ENCODE results near the gene CCDC17. TPM values are rescaled to one million over a fixed set of nuclear protein-coding genes. Genes with fewer than 3 reads are reported as not detected.
A peak's percentile ranks its signal among the peaks of the same experiment; 100 is the strongest.

CCDC17 gene
- total RNA-seq, 1 experiment from 2014 or later = 1.9 TPM

DNA sequence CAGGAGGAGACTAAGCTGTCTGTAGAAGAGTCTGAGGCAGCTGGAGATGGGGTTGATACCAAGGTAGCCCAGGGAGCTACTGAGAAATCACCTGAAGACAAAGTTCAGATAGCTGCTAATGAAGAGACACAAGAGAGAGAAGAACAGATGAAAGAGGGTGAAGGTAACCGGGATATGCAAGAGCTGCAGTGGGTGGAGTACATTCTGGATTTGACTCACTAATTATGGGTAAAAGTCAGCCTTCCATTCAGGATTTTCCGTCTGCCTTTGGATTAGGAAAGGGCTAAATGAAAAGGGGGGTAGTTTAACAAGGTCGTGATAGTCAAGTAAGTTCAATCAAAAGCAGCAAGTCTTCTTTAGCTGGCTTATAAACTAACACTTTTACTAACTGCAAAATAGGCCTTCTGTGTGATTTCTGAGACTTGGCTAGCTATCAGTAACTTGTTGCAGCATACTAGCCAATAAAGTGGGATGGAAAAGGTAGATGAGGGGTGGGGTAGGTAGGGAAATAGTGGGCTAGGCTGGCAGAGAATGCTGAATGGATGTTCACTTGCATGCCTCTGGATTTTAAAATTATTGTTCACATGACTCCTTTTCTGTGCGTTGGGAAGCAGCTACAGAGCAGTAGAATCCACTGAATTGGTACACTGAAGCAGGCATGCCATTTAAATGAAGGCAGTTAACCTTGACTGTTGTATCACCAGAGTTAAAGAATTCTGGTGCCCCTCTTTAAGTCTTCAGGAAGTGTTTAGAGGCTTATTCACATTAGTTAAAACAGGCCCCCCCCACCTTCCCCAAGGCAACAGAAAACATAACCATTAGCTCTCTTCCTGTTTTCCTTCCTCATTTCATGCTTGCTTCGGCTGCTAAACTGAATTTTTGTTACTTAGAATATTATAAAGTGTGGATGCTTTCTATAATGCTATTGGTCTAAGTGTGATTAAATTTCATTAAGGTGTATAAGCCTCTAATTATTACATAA is 15.4 kb downstream of the CCDC17 start:
- Mint-ChIP-seq H3K27ac (peak overlapping the region in 1 of 3 experiments; percentile 60; a peak in 2 of 7 replicates), H3K4me3 (no peak overlapping the region), H3K27me3 (ENCODE audit: low read depth) (no peaks in the 10 kb centered on the region), H3K4me1 (no peaks in the 10 kb centered on the region), H3K9me3 (no peaks in the 10 kb centered on the region), H3K36me3 (ENCODE audit: insufficient read depth in 1 of 3, low read depth in 3 of 3) (peaks cover 61 to 92% (median 87%) of the 10 kb centered on the region in 3 experiments)
- peaks cover 3% of the 10 kb centered on the region; the same call in 1 of the 2 replicates for H3K79me2 ChIP-seq (ENCODE audit: insufficient read depth, low read length)
- peaks cover 7% of the 10 kb centered on the region for H3K79me1 ChIP-seq (ENCODE audit: insufficient read depth, low read depth, low read length, poor library complexity, severe bottlenecking)
- H2AK5ac ChIP-seq (ENCODE audit: insufficient read length, low read length) = no peak overlapping the region
- no peak overlapping the region for H3K23ac ChIP-seq (ENCODE audit: insufficient read length, low read depth, low read length)
- H3K4me1 ChIP-seq (ENCODE audit: insufficient read depth, low read length) = no peaks in the 10 kb centered on the region
- H4K20me1 ChIP-seq (ENCODE audit: control insufficient read depth, insufficient read depth, insufficient read length) = no peaks in the 10 kb centered on the region
- H2BK20ac ChIP-seq (ENCODE audit: low read depth, low read length, poor library complexity, severe bottlenecking) = no peak overlapping the region
- H3K9ac ChIP-seq (ENCODE audit: extremely low read depth, insufficient read length, low read length) = no peak overlapping the region
- no peak for DNase-seq
- no peak overlapping the region for H3T11ph ChIP-seq (ENCODE audit: low read length)
- H3K23me2 ChIP-seq (ENCODE audit: insufficient read length, low read depth, low read length, poor library complexity, severe bottlenecking) = no peaks in the 10 kb centered on the region
- no peak overlapping the region for H3K27ac ChIP-seq (ENCODE audit: insufficient read length, low read depth, low read length)
- H3K4ac ChIP-seq (ENCODE audit: low read depth, low read length) = no peak overlapping the region
- H3K14ac ChIP-seq (ENCODE audit: insufficient read depth, low read length) = no peak overlapping the region
- H2BK5ac ChIP-seq (ENCODE audit: insufficient read length, low read length) = no peak overlapping the region
- H4K5ac ChIP-seq (ENCODE audit: insufficient read length, low read depth, low read length) = no peak overlapping the region
- no peak overlapping the region for H2BK12ac ChIP-seq (ENCODE audit: insufficient read length, low read depth, low read length)
- H3K27me3 ChIP-seq (ENCODE audit: insufficient read depth, low read length) = no peaks in the 10 kb centered on the region
- H2AFZ ChIP-seq (ENCODE audit: low read length) = no peak overlapping the region
- no peak overlapping the region for H3K56ac ChIP-seq (ENCODE audit: insufficient read length, low read depth, low read length)
- H3K18ac ChIP-seq (ENCODE audit: insufficient read length, low read depth, low read length) = no peak overlapping the region
- TF ChIP-seq CTCF (conservative IDR thresholded peaks at IDR 0.05) = no peak
- no peaks in the 10 kb centered on the region for H3K9me3 ChIP-seq (ENCODE audit: control insufficient read depth, low read depth, low read length)
- H3K4me2 ChIP-seq (ENCODE audit: insufficient read depth, insufficient read length, low read length) = no peak overlapping the region
- no peak overlapping the region for H4K8ac ChIP-seq (replicated peaks; ENCODE audit: insufficient read length, low read depth, low read length)
- H2BK15ac ChIP-seq (ENCODE audit: low read depth, low read length) = no peak overlapping the region
- no peak overlapping the region for H2BK120ac ChIP-seq (ENCODE audit: low read depth, low read length, poor library complexity, severe bottlenecking)
- WGBS (ENCODE audit: extremely low coverage, insufficient read length, low lambda C conversion rate) = no CpG with 5 or more reads among the region's 5 CpGs
- no peak overlapping the region for H4K91ac ChIP-seq (ENCODE audit: insufficient read length, low read depth, low read length)

Data from H9 (cell line).